Endothelial cell of hepatic sinusoid (primary cell): ENCODE measurements around the gene USP36.

ENCODE experiments used
- in situ Hi-C: cut with HindIII; loops from 2 replicates; pipeline ENCODE4 v1.10.0; 2017; ENCODE audit warnings: low sequenced_read_pairs

USP36 gene

GRCh38 chr17:78839762-78840529, 668 bp downstream of the USP36 start:
- in situ Hi-C loops, result loop anchor here (5.0 kb wide), 3 partner anchors 43 to 102 kb away; partner anchors contain the start of gene CEP295NL

GRCh38 chr17:78839235-78839761, 1.3 kb downstream of the USP36 start:
- in situ Hi-C loops, result loop anchor here (5.0 kb wide), 3 partner anchors 42 to 103 kb away; partner anchors contain the start of gene CEP295NL

- in situ Hi-C loops, result loop anchor here (5.0 kb wide), 3 partner anchors 41 to 104 kb away; partner anchors contain the start of gene CEP295NL
These were observed 2.0 kb downstream of the USP36 start for GRCh38 chr17:78838574-78839005.

- in situ Hi-C loops, result loop anchor here (5.0 kb wide), 3 partner anchors 39 to 106 kb away; partner anchors contain the start of gene CEP295NL
These were observed 4.1 kb downstream of the USP36 start for GRCh38 chr17:78836420-78837021.

GRCh38 chr17:78834571-78834970, 6.0 kb downstream of the USP36 start:
- in situ Hi-C loops, result no loop called here

- in situ Hi-C loops, result no loop called here
These were observed 8.1 kb downstream of the USP36 start for GRCh38 chr17:78832541-78832810.

GRCh38 chr17:78831688-78832540, 8.7 kb downstream of the USP36 start:
- in situ Hi-C loops, result no loop called here

GRCh38 chr17:78829477-78829876, 11.1 kb downstream of the USP36 start:
- in situ Hi-C loops, result no loop called here

- in situ Hi-C loops, result no loop called here
These were observed 12.0 kb downstream of the USP36 start for GRCh38 chr17:78828470-78829185.

GRCh38 chr17:78826836-78827509, 13.6 kb downstream of the USP36 start:
- in situ Hi-C loops, result no loop called here

GRCh38 chr17:78826421-78826820, 14.2 kb downstream of the USP36 start:
- in situ Hi-C loops, result no loop called here

- in situ Hi-C loops, result no loop called here
These were observed 14.9 kb downstream of the USP36 start for GRCh38 chr17:78825696-78826095.

- in situ Hi-C loops, result no loop called here
These were observed 16.4 kb downstream of the USP36 start for GRCh38 chr17:78824240-78824639.

GRCh38 chr17:78823282-78824046, 17.1 kb downstream of the USP36 start:
- in situ Hi-C loops, result no loop called here

- in situ Hi-C loops, result no loop called here
These were observed 18.1 kb downstream of the USP36 start for GRCh38 chr17:78822552-78822951.

GRCh38 chr17:78821961-78822360, 18.7 kb downstream of the USP36 start:
- in situ Hi-C loops, result no loop called here

- in situ Hi-C loops, result no loop called here
These were observed 19.8 kb downstream of the USP36 start for GRCh38 chr17:78820841-78821240.

GRCh38 chr17:78819806-78820792, 20.5 kb downstream of the USP36 start:
- in situ Hi-C loops, result no loop called here
